GM18502 (cell line): ENCODE measurements around the gene ZFP36L1.

Experiments
- ATAC-seq: cut with Tn5 transposase; IDR thresholded peaks from one replicate; pipeline ENCODE4 v1.9.1; 2021; ENCODE audit warnings: mild to moderate bottlenecking; ENCODE audit not compliant: unreplicated experiment, poor library complexity

Gene ZFP36L1

GRCh38 chr14:68797121-68797670 is 4.3 kb upstream of the ZFP36L1 start:
- ATAC-seq, result no peak

GRCh38 chr14:68796418-68797101 is 3.7 kb upstream of the ZFP36L1 start:
- no peak for ATAC-seq

- ATAC-seq, result peak; percentile 51
These were observed 2.9 kb upstream of the ZFP36L1 start for GRCh38 chr14:68795597-68796417.

- no peak for ATAC-seq
These were observed 2.2 kb upstream of the ZFP36L1 start for GRCh38 chr14:68794851-68795596.

GRCh38 chr14:68794130-68794850 is 1.4 kb upstream of the ZFP36L1 start:
- no peak for ATAC-seq

GRCh38 chr14:68793734-68794129 is 865 bp upstream of the ZFP36L1 start:
- ATAC-seq, result no peak

- ATAC-seq, result no peak
These were observed 239 bp downstream of the ZFP36L1 start for GRCh38 chr14:68792678-68792978.

GRCh38 chr14:68791902-68792677 is 777 bp downstream of the ZFP36L1 start:
- no peak for ATAC-seq

- no peak for ATAC-seq
These were observed 1.6 kb downstream of the ZFP36L1 start for GRCh38 chr14:68791078-68791901.

GRCh38 chr14:68790644-68791077 is 2.2 kb downstream of the ZFP36L1 start:
- no peak for ATAC-seq

- ATAC-seq, result no peak
These were observed 2.8 kb downstream of the ZFP36L1 start for GRCh38 chr14:68789821-68790643.

GRCh38 chr14:68788996-68789820 is 3.7 kb downstream of the ZFP36L1 start:
- ATAC-seq, result no peak

GRCh38 chr14:68788275-68788995 is 4.4 kb downstream of the ZFP36L1 start:
- ATAC-seq, result no peak

- no peak for ATAC-seq
These were observed 5.5 kb downstream of the ZFP36L1 start for GRCh38 chr14:68787092-68787992.

- no peak for ATAC-seq
These were observed 6.3 kb downstream of the ZFP36L1 start for GRCh38 chr14:68786491-68787091.
